Measurements from ENCODE around the gene GLIS2. TPM values are rescaled to one million over a fixed set of nuclear protein-coding genes. Genes with fewer than 3 reads are reported as not detected.
A peak's percentile ranks its signal among the peaks of the same experiment; 100 is the strongest.

GLIS2 gene
- total RNA-seq, 1 donor from 2014 or later: 21.5 TPM

DNA sequence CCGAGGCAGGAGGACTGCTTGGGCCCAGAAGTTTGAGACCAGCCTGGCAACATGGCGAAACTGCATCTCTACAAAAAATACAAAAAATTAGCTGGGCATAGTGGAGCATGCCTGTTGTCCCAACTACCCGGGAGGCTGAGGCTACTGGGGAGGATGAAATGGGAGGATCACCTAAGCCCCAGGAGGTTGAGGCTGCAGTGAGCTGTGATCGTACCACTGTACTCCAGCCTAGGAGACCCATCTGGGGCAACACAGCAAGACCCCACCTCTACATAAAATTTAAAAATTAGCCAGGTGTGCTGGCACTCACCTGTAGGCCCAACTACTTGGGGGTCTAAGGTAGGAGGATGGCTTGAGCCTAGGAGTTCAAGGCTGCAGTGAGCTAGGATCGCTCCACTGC lies 33.5 kb downstream of the GLIS2 start:
- intact Hi-C loops (cut with DNase I): no loop called here
- DNase-seq (no peak), ATAC-seq (no peak)
- Histone ChIP-seq H3K27ac (no peak overlapping the region), H3K36me3 (no peaks in the 10 kb centered on the region), H3K4me1 (peaks cover 61% of the 10 kb centered on the region), H3K9me3 (no peaks in the 10 kb centered on the region), H3K27me3 (ENCODE audit: low read depth) (no peaks in the 10 kb centered on the region), H3K4me3 (no peak overlapping the region)
- TF ChIP-seq, protein P1, sequence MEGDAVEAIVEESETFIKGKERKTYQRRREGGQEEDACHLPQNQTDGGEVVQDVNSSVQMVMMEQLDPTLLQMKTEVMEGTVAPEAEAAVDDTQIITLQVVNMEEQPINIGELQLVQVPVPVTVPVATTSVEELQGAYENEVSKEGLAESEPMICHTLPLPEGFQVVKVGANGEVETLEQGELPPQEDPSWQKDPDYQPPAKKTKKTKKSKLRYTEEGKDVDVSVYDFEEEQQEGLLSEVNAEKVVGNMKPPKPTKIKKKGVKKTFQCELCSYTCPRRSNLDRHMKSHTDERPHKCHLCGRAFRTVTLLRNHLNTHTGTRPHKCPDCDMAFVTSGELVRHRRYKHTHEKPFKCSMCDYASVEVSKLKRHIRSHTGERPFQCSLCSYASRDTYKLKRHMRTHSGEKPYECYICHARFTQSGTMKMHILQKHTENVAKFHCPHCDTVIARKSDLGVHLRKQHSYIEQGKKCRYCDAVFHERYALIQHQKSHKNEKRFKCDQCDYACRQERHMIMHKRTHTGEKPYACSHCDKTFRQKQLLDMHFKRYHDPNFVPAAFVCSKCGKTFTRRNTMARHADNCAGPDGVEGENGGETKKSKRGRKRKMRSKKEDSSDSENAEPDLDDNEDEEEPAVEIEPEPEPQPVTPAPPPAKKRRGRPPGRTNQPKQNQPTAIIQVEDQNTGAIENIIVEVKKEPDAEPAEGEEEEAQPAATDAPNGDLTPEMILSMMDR (IDR thresholded peaks at IDR 0.05): no peak

DNA sequence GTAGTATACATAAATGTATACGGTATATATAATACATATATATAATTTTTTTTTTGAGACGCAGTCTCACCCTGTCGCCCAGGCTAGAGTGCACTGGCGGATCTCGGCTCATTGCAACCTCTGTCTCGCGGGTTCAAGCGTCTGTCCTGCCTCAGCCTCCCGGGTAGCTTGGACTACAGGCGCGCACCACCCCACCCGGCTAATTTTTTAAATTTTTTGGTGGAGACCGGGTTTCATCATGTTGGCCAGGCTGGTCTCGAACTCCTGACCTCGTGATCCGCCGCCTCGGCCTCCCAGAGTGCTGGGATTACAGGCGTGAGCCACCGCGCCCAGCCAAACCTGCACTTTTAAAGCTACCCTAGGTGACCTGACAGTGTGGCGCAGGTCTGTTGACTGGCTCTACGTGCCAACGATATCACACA lies 34.5 kb downstream of the GLIS2 start:
- peaks cover 56% of the 10 kb centered on the region for H3K4me1 ChIP-seq
- intact Hi-C loops (cut with DNase I): no loop called here

DNA sequence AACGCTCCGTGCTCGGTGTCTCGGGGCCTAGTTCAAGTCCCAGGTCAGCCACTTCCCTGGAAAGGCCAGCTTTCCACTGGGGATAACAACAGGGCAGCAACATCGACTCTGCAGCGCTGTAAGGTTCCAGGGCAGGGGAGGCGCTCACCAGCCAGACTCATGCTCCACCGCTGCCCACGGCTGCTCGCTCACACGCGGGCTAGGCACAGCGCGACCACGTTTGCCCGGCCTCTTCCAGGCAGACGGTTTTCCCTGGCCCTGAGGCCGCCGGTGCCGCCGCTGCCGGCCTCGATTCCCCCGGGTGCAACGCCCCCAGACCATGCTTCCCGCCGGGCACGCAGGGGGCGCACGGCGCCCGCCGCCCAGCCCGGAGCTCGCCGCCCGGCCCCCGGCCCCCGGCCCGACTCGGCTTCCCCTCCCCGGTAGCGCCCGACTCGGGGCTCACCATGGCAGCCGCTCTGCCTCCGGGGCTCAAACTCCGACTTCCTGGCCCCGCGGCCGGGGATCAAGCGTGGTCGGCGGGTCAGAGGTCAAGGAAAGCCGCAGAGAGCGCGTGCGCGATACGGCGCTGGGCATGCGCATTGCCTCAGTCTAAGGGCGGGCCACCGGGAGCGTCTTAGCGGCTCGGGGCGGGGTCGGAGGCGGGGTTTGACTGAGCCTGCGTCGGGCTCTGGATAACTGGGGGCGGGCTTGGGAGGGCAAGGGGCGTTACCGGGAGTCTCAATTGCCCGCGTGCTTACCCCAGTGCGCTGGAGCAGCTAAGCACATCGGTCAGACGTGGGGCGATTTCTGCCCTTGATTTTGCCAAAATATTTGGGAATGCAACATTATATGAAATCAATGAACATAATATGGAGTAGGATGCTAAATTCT lies 35.2 kb downstream of the GLIS2 start, which contains the start of gene PAM16:
Gene PAM16, minus strand, starts transcription at position 535 of the 873 bp plus-strand sequence. Its CDS starts 87 bp downstream, at position 448.
- H3K9me3 ChIP-seq: no peaks in the 10 kb centered on the region
- ATAC-seq (peak; percentile 94 to 96), DNase-seq (peak; percentile 98)
- peak within 1 kb of the TSS; percentile 88 for H3K4me3 ChIP-seq
- TF ChIP-seq, protein P1 (IDR thresholded peaks at IDR 0.05): no peak
- H3K27me3 ChIP-seq (ENCODE audit: low read depth): no peaks in the 10 kb centered on the region
- intact Hi-C loops (cut with DNase I): no loop called here
- H3K4me1 ChIP-seq: peaks cover 49% of the 10 kb centered on the region
- H3K36me3 ChIP-seq: peaks cover 12% of the 10 kb centered on the region
- peak within 1 kb of the TSS; percentile 91 for H3K27ac ChIP-seq

More for the DNA sequence above, 34.5 kb downstream of the GLIS2 start:
- ATAC-seq: no peak
- peaks cover 9% of the 10 kb centered on the region for H3K36me3 ChIP-seq
- H3K27ac ChIP-seq: peak overlapping the region; percentile 91
- no peaks in the 10 kb centered on the region for H3K9me3 ChIP-seq
- H3K27me3 ChIP-seq (ENCODE audit: low read depth): no peaks in the 10 kb centered on the region
- TF ChIP-seq, protein P1 (IDR thresholded peaks at IDR 0.05): no peak
- peak overlapping the region; percentile 88 for H3K4me3 ChIP-seq
- no peak for DNase-seq

DNA sequence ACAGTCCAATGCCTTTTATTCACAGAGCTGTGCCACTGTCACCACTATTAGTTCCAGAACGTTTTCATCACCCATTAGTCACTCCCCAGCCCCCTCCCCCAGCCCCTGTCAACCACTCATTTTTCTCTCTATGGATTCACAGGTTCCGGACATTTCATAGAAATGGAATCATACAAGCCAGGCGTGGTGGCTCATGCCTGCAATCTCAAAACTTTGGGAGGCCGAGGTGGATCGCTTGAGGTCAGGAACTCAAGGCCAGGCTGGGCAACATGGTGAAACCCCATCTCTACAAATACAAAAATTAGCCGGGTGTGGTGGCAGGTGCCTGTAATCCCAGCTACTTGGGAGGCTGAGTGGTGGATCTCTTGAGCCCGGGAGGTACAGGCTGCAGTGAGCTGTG lies 36.0 kb downstream of the GLIS2 start:
- no peaks in the 10 kb centered on the region for H3K9me3 ChIP-seq
- TF ChIP-seq, protein P1 (IDR thresholded peaks at IDR 0.05): no peak
- H3K4me1 ChIP-seq: peaks cover 41% of the 10 kb centered on the region
- intact Hi-C loops (cut with DNase I): no loop called here
- peaks cover 14% of the 10 kb centered on the region for H3K36me3 ChIP-seq
- ATAC-seq (no peak), DNase-seq (no peak)
- no peaks in the 10 kb centered on the region for H3K27me3 ChIP-seq (ENCODE audit: low read depth)
- no peak overlapping the region for H3K27ac ChIP-seq
- no peak overlapping the region for H3K4me3 ChIP-seq

GRCh38 chr16:4352843-4353242 lies 37.0 kb downstream of the GLIS2 start:
- no peaks in the 10 kb centered on the region for H3K27me3 ChIP-seq (ENCODE audit: low read depth)
- no peaks in the 10 kb centered on the region for H3K9me3 ChIP-seq
- intact Hi-C loops (cut with DNase I): no loop called here
- DNase-seq (no peak), ATAC-seq (no peak)
- H3K27ac ChIP-seq: no peak overlapping the region
- H3K4me3 ChIP-seq: no peak overlapping the region
- peaks cover 24% of the 10 kb centered on the region for H3K36me3 ChIP-seq
- TF ChIP-seq, protein P1 (IDR thresholded peaks at IDR 0.05): no peak
- peaks cover 31% of the 10 kb centered on the region for H3K4me1 ChIP-seq

All from lower lobe of right lung (tissue), 2 donors.